Glutamatergic neuron (in vitro differentiated cells): ENCODE data around the gene TRIAP1. TPM values are rescaled to one million over a fixed set of nuclear protein-coding genes. Genes with fewer than 3 reads are reported as not detected.
A peak's percentile ranks its signal among the peaks of the same experiment; 100 is the strongest.

Source experiments
- DNase-seq: peaks from one replicate; pipeline ENCODE4 v3.0.0; 2022
- H3K27ac Mint-ChIP-seq: one replicate; pipeline ENCODE4 v1.8.0; 2020; ENCODE audit warnings: mild to moderate bottlenecking, mixed read lengths, inconsistent platforms; ENCODE audit not compliant: unreplicated experiment
- H3K27me3 Mint-ChIP-seq: one replicate; pipeline ENCODE4 v1.8.0; 2020; ENCODE audit warnings: mild to moderate bottlenecking, moderate library complexity, mixed read lengths, inconsistent platforms; ENCODE audit not compliant: unreplicated experiment
- H3K36me3 Mint-ChIP-seq: one replicate; pipeline ENCODE4 v1.8.0; 2020; ENCODE audit warnings: mild to moderate bottlenecking, mixed read lengths, inconsistent platforms; ENCODE audit not compliant: unreplicated experiment
- H3K4me1 Mint-ChIP-seq: one replicate; pipeline ENCODE4 v1.8.0; 2020; ENCODE audit warnings: mild to moderate bottlenecking, low read depth, mixed read lengths, inconsistent platforms; ENCODE audit not compliant: unreplicated experiment
- H3K4me3 Mint-ChIP-seq: one replicate; pipeline ENCODE4 v1.8.0; 2020; ENCODE audit warnings: mild to moderate bottlenecking, mixed read lengths, inconsistent platforms; ENCODE audit not compliant: unreplicated experiment
- H3K9me3 Mint-ChIP-seq: one replicate; pipeline ENCODE4 v1.8.0; 2020; ENCODE audit warnings: mild to moderate bottlenecking, moderate library complexity, mixed read lengths, inconsistent platforms; ENCODE audit not compliant: unreplicated experiment
- CTCF ChIP-seq: fragments of 200-600 bp; sonication (generic); IDR thresholded peaks from one replicate; pipeline ENCODE4 v1.5.0; 2021; ENCODE audit not compliant: partially characterized antibody, unreplicated experiment
- total RNA-seq: library from RNA; stranded (reverse); fragmentation: NEBNext Ultra II Directional; extraction: Animal tissue kit (Norgen Biotek cat#: 25700); gene quantifications from one replicate; pipeline ENCODE4 v1.2.1, GENCODE V29; 2021; ENCODE audit not compliant: unreplicated experiment

Gene TRIAP1
- total RNA-seq, 1 donor from 2014 or later = 25.2 TPM

- Mint-ChIP-seq H3K9me3 (no peaks in the 10 kb centered on the region), H3K27ac (peak overlapping the region; percentile 84), H3K4me1 (peaks cover 6% of the 10 kb centered on the region), H3K27me3 (peaks cover 5% of the 10 kb centered on the region), H3K36me3 (no peaks in the 10 kb centered on the region), H3K4me3 (peak overlapping the region; percentile 96)
- peak; percentile 76 for DNase-seq
- TF ChIP-seq CTCF = no peak
Observed at GRCh38 chr12:120468821-120469449, 22.8 kb upstream of the TRIAP1 start.

GRCh38 chr12:120468325-120468820 is 22.2 kb upstream of the TRIAP1 start:
- H3K27me3 Mint-ChIP-seq = peaks cover 5% of the 10 kb centered on the region

GRCh38 chr12:120467439-120467838 is 21.3 kb upstream of the TRIAP1 start:
- DNase-seq = no peak
- no peak for TF ChIP-seq CTCF
- Mint-ChIP-seq H3K4me3 (peak overlapping the region; percentile 10), H3K4me1 (peaks cover 6% of the 10 kb centered on the region), H3K9me3 (no peaks in the 10 kb centered on the region), H3K27me3 (peaks cover 5% of the 10 kb centered on the region), H3K36me3 (no peaks in the 10 kb centered on the region), H3K27ac (no peak overlapping the region)

More at GRCh38 chr12:120468325-120468820, 22.2 kb upstream of the TRIAP1 start:
- no peaks in the 10 kb centered on the region for H3K9me3 Mint-ChIP-seq
- no peaks in the 10 kb centered on the region for H3K36me3 Mint-ChIP-seq
- H3K4me1 Mint-ChIP-seq = peaks cover 6% of the 10 kb centered on the region
- peak; percentile 55 for DNase-seq
- peak overlapping the region; percentile 96 for H3K4me3 Mint-ChIP-seq
- peak overlapping the region; percentile 84 for H3K27ac Mint-ChIP-seq
- no peak for TF ChIP-seq CTCF

- Mint-ChIP-seq H3K9me3 (no peaks in the 10 kb centered on the region), H3K4me1 (peaks cover 4% of the 10 kb centered on the region), H3K36me3 (no peaks in the 10 kb centered on the region), H3K27me3 (peaks cover 5% of the 10 kb centered on the region), H3K27ac (peak overlapping the region; percentile 28), H3K4me3 (peak overlapping the region; percentile 57)
- DNase-seq = peak; percentile 59
- TF ChIP-seq CTCF = peak; percentile 62
Observed at GRCh38 chr12:120466560-120467315, 20.6 kb upstream of the TRIAP1 start.

- TF ChIP-seq CTCF = no peak
- H3K9me3 Mint-ChIP-seq = no peaks in the 10 kb centered on the region
- H3K4me3 Mint-ChIP-seq = no peak overlapping the region
- no peaks in the 10 kb centered on the region for H3K36me3 Mint-ChIP-seq
- H3K4me1 Mint-ChIP-seq = peaks cover 4% of the 10 kb centered on the region
- no peak overlapping the region for H3K27ac Mint-ChIP-seq
- H3K27me3 Mint-ChIP-seq = peaks cover 5% of the 10 kb centered on the region
- no peak for DNase-seq
Observed at GRCh38 chr12:120465756-120466155, 19.6 kb upstream of the TRIAP1 start.
